ENCODE data around the gene CUEDC1.

The CUEDC1 gene

DNA sequence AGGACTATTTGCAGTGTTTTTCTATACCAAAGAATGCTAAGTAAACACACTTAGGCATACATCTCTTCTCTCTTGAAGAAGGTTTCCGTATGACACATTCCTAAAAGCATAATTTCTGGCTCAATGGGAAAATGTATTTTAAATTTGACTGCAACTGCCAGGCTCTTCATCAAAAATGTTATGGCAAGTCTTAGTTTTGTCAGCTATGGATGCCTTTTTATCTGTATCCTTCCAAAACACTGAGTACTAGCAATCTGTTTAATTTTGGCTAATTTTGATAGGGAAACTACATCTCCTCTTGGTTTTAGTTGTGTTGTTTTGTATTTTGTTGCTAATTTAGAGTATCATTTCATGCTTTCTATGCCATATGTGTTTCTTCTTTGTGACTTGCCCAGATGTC lies 140.8 kb downstream of the CUEDC1 start:
- Mint-ChIP-seq H3K4me1 (ENCODE audit: low read depth) (no peaks in the 10 kb centered on the region), H3K36me3 (ENCODE audit: low read depth) (no peaks in the 10 kb centered on the region), H3K27me3 (ENCODE audit: low read depth) (peaks cover 42% of the 10 kb centered on the region), H3K9me3 (no peaks in the 10 kb centered on the region), H3K27ac (no peak overlapping the region), H3K4me3 (no peak overlapping the region)

GRCh38 chr17:57811638-57812280 lies 143.5 kb downstream of the CUEDC1 start:
- H3K36me3 Mint-ChIP-seq (ENCODE audit: low read depth) = no peaks in the 10 kb centered on the region
- H3K4me3 Mint-ChIP-seq = no peak overlapping the region
- no peaks in the 10 kb centered on the region for H3K9me3 Mint-ChIP-seq
- no peaks in the 10 kb centered on the region for H3K4me1 Mint-ChIP-seq (ENCODE audit: low read depth)
- H3K27me3 Mint-ChIP-seq (ENCODE audit: low read depth) = peaks cover 46% of the 10 kb centered on the region
- H3K27ac Mint-ChIP-seq = no peak overlapping the region
